ENCODE measurements around the gene PAX8. TPM values are rescaled to one million over a fixed set of nuclear protein-coding genes. Genes with fewer than 3 reads are reported as not detected.

The PAX8 gene
- total and polyA plus RNA-seq, 2 donors (not counting 1 experiment from before 2014, with no cell fraction given) = 0.45 to 0.64 TPM

- Histone ChIP-seq H3K9ac (ENCODE audit: low read length) (no peak overlapping the region), H3K79me2 (ENCODE audit: control insufficient read depth, insufficient read depth, low read length) (peaks cover 3% of the 10 kb centered on the region), H2AFZ (ENCODE audit: insufficient read depth, low read depth, low read length, poor library complexity, severe bottlenecking) (no peak overlapping the region), H4K20me1 (ENCODE audit: control insufficient read depth, insufficient read depth, low read length, poor library complexity, severe bottlenecking) (no peaks in the 10 kb centered on the region), H3K27ac (ENCODE audit: low read length in 2 of 2) (no peak overlapping the region), H3K4me3 (ENCODE audit: control extremely low read depth in 1 of 5, extremely low read depth in 1 of 5, insufficient read depth in 1 of 5, low read depth in 2 of 5, low read length in 4 of 5) (no peak overlapping the region), H3K27me3 (replicated peaks in 1 of 4; ENCODE audit: control extremely low read depth in 1 of 4, control insufficient read depth in 3 of 4, insufficient read depth in 4 of 4, low read length in 3 of 4) (no peaks in the 10 kb centered on the region), H3K36me3 (replicated peaks in 1 of 2; ENCODE audit: control extremely low read depth in 1 of 2, control insufficient read depth in 1 of 2, extremely low read depth in 1 of 2, insufficient read depth in 2 of 2, low read length in 1 of 2) (no peaks in the 10 kb centered on the region), H3K9me3 (ENCODE audit: control extremely low read depth in 1 of 3, control insufficient read depth in 2 of 3, insufficient read depth in 1 of 3, low read length in 2 of 3) (no peaks in the 10 kb centered on the region), H3K4me1 (ENCODE audit: control insufficient read depth in 2 of 2, insufficient read depth in 2 of 2, low read length in 2 of 2) (peaks cover 0 to 4% of the 10 kb centered on the region in 2 donors), H3K4me2 (replicated peaks; ENCODE audit: low read depth, low read length, poor library complexity, severe bottlenecking) (no peak overlapping the region)
- 97% methylated on average over 5 of the region's 9 CpGs for WGBS (ENCODE audit: insufficient coverage)
- DNase-seq (no peak), ATAC-seq (ENCODE audit: low read depth) (no peak)
- no peak for TF ChIP-seq EZH2 (IDR thresholded peaks at IDR 0.05; ENCODE audit: borderline replicate concordance, insufficient read depth, low read depth, low read length, poor library complexity, severe bottlenecking)
- TF ChIP-seq CTCF (IDR thresholded peaks at IDR 0.05) = no peak
- Mint-ChIP-seq H3K4me3 (no peak overlapping the region), H3K27ac (no peak overlapping the region), H3K27me3 (peaks cover 6% of the 10 kb centered on the region), H3K4me1 (peaks cover 4% of the 10 kb centered on the region), H3K9me3 (ENCODE audit: insufficient read depth) (no peaks in the 10 kb centered on the region)
- CTCF ChIA-PET = interaction anchor here (1.0 to 1.8 kb wide), 4 partner anchors 9 to 151 kb away, joined by 3 to 5 read pairs (median 5); no protein-coding TSS in a partner anchor
- intact Hi-C loops (cut with micrococcal nuclease) = no loop called here
- POLR2A ChIA-PET = no interaction called here
Measured at GRCh38 chr2:113238871-113239839, 39.6 kb downstream of the PAX8 start.

GRCh38 chr2:113237604-113238160 lies 41.0 kb downstream of the PAX8 start:
- peaks cover 3% of the 10 kb centered on the region for H3K79me2 ChIP-seq (ENCODE audit: control insufficient read depth, insufficient read depth, low read length)
- no peaks in the 10 kb centered on the region for H3K9me3 Mint-ChIP-seq (ENCODE audit: insufficient read depth)
- intact Hi-C loops (cut with micrococcal nuclease) = no loop called here

More at GRCh38 chr2:113237604-113238160, 41.0 kb downstream of the PAX8 start:
- H3K4me2 ChIP-seq (replicated peaks; ENCODE audit: low read depth, low read length, poor library complexity, severe bottlenecking) = no peak overlapping the region
- no peak overlapping the region for H3K9ac ChIP-seq (ENCODE audit: low read length)
- no peak overlapping the region for H3K4me3 Mint-ChIP-seq
- no peak overlapping the region for H3K4me3 ChIP-seq (ENCODE audit: control extremely low read depth in 1 of 5, extremely low read depth in 1 of 5, insufficient read depth in 1 of 5, low read depth in 2 of 5, low read length in 4 of 5)
- no peaks in the 10 kb centered on the region for H3K36me3 ChIP-seq (replicated peaks in 1 of 2; ENCODE audit: control extremely low read depth in 1 of 2, control insufficient read depth in 1 of 2, extremely low read depth in 1 of 2, insufficient read depth in 2 of 2, low read length in 1 of 2)
- H2AFZ ChIP-seq (ENCODE audit: insufficient read depth, low read depth, low read length, poor library complexity, severe bottlenecking) = no peak overlapping the region
- POLR2A ChIA-PET = no interaction called here
- no peak for ATAC-seq (ENCODE audit: low read depth)
- CTCF ChIA-PET = interaction anchor here (0.5 to 1.8 kb wide), 2 partner anchors 34 to 152 kb away, joined by 3 to 5 read pairs; no protein-coding TSS in a partner anchor
- DNase-seq = no peak
- TF ChIP-seq CTCF (IDR thresholded peaks at IDR 0.05) (no peak), EZH2 (IDR thresholded peaks at IDR 0.05; ENCODE audit: borderline replicate concordance, insufficient read depth, low read depth, low read length, poor library complexity, severe bottlenecking) (no peak)
- H4K20me1 ChIP-seq (ENCODE audit: control insufficient read depth, insufficient read depth, low read length, poor library complexity, severe bottlenecking) = no peaks in the 10 kb centered on the region
- peaks cover 4% of the 10 kb centered on the region for H3K4me1 Mint-ChIP-seq
- H3K27me3 ChIP-seq (replicated peaks in 1 of 4; ENCODE audit: control extremely low read depth in 1 of 4, control insufficient read depth in 3 of 4, insufficient read depth in 4 of 4, low read length in 3 of 4) = no peaks in the 10 kb centered on the region
- 87% methylated on average over 3 of the region's 9 CpGs for WGBS (ENCODE audit: insufficient coverage)
- no peak overlapping the region for H3K27ac Mint-ChIP-seq
- H3K9me3 ChIP-seq (ENCODE audit: control extremely low read depth in 1 of 3, control insufficient read depth in 2 of 3, insufficient read depth in 1 of 3, low read length in 2 of 3) = no peaks in the 10 kb centered on the region
- peaks cover 6% of the 10 kb centered on the region for H3K27me3 Mint-ChIP-seq
- no peak overlapping the region for H3K27ac ChIP-seq (ENCODE audit: low read length in 2 of 2)
- peaks cover 0 to 4% of the 10 kb centered on the region in 2 donors for H3K4me1 ChIP-seq (ENCODE audit: control insufficient read depth in 2 of 2, insufficient read depth in 2 of 2, low read length in 2 of 2)
